ENCODE data around the gene C5orf63.

The C5orf63 gene

DNA sequence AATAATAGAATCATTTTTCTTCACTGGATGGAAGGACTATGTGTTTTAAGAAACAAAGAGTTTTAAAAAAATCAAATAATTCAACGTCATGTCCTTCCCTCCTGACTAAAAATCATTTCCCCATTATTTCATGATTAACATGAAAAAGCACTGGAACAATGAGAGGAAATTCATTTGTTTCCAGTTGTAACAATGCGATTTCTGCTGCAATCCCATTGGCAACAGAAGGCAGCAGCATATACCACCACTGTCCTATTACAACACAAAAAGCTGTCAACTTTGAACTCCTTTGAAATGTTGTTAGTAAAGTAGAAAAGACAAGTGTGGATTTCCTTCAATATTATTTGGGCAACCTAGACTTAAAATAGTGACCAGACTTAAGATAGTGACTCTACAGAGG is 3.1 kb downstream of the C5orf63 start:
- TF ChIP-seq, protein P1, sequence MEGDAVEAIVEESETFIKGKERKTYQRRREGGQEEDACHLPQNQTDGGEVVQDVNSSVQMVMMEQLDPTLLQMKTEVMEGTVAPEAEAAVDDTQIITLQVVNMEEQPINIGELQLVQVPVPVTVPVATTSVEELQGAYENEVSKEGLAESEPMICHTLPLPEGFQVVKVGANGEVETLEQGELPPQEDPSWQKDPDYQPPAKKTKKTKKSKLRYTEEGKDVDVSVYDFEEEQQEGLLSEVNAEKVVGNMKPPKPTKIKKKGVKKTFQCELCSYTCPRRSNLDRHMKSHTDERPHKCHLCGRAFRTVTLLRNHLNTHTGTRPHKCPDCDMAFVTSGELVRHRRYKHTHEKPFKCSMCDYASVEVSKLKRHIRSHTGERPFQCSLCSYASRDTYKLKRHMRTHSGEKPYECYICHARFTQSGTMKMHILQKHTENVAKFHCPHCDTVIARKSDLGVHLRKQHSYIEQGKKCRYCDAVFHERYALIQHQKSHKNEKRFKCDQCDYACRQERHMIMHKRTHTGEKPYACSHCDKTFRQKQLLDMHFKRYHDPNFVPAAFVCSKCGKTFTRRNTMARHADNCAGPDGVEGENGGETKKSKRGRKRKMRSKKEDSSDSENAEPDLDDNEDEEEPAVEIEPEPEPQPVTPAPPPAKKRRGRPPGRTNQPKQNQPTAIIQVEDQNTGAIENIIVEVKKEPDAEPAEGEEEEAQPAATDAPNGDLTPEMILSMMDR (IDR thresholded peaks at IDR 0.05): no peak

DNA sequence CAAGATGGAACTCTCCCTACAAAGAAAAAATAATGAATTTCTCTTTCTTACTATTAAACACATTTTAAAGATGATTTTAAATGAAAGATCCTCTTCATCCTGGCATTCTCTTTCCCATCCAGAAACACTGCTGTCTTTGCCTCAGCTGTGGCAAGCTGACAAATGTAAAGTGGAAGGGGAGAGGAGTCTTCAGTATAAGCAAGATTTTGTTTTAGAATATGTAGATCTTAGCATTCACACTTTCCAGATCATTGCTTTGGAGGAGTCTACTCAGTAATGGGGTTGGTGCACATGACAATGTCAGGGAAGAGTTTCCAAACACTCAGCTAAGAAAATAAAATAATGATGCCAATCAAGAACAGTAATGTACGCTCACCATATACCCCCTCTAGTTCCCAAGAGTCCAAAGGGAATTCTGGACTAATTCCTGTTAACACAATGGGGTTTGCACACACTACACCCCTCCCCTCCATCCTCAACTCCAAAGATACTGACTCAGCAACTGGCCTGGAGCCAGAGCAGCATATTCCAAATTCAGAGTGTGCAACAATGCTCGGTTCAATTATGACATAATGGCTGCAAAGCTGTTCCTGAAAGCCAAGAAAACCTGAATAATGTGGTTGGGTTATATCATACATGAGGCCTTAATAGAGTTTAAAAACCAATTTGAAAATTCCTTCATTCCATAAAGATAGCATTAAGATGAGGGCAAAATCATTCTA is 4.6 kb downstream of the C5orf63 start:
- TF ChIP-seq, protein P1 (IDR thresholded peaks at IDR 0.05): no peak

DNA sequence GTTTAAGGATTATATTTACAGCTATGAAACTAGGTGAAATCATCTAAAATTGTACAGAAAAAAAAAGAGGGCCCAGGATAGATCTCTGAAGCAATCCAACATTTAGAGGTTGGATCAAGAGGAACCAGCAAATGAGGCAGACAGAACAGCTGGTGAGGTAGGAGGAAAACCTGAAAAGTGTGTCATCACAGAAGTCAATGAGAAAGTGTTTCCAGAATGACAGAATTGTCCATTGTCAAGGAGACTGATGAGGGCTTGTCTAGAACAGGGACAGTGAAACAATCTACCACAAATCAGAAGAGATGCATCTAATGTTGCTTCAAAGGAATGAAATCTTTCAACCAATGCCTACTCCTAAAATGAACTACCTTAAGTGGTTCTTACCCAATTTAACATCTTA is 6.6 kb downstream of the C5orf63 start:
- TF ChIP-seq, protein P1 (IDR thresholded peaks at IDR 0.05): no peak

DNA sequence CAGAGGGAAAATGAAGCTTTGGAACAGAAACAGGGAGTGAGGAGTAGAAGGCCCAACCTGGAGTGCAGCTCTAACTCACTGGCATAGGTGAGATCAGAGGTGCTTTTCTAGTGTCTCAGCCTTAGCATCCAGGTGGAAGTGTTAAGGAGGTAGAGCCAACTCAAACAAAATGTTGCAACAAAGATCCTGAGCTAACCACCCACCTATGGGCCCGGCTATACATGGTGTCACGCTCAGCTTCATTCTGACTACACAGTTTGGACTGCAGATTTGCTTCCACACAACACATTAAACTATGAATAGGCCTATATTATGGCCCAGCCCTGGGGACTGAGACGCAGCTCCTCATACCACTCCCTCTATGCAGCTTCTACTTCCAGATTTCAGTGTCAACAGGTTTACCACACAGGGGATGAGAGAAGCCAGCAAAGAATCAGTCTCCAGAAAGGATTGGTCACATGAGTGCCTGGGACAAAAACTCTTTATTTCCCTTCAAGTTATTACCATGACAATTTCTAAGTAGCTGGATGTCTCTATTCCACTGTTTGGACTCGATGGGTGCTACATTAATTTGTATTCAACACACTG is 9.0 kb downstream of the C5orf63 start:
- TF ChIP-seq, protein P1 (IDR thresholded peaks at IDR 0.05): no peak

DNA sequence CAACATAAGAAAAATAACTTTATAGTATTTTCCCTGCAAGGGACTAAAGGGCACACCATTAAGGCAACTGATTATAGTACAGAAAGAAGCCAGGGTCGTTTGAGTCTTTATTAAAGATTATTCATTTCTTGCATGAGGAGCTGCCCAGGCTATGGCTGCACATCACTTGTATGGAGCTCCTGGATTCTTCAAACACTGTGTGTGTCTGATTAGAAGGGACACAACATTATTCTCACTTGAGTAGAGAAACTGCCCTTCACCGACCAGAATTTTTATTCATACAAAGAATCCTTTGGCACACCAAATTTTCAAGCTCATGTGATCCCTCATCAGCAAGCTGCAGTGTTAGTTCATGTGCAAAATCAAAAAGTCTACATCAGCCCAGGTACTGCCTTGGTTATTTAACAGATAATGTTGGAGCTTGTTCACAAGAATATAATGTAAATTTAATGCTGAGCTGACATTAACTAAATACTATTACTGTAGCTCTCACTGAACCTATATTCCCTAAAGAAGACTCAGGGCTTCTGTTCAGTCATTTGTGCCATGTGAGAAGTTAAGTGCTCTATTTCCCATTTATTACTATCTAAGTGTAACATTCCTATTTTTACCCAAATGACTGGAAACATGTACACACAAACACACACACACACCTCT is 9.9 kb downstream of the C5orf63 start:
- TF ChIP-seq, protein P1 (IDR thresholded peaks at IDR 0.05): no peak

DNA sequence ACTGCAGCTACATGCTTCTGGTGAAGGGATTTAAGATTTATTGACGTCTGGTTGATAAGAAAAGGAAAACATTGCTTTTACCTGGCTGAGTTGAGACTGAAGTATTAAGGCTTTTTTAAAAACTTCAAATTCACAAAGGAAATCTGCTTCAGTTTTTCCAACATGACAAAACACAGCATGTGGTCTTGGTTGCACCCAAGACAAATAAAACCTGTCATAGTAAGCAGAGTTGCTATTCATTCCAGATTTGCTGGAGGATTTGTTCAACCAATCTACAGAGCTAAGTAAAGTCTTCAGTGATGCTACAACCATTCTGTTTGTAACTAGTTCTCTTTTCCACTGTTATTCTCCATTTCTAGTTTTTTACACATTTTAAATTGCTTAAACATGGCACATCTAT is 11.3 kb downstream of the C5orf63 start:
- TF ChIP-seq, protein P1 (IDR thresholded peaks at IDR 0.05): no peak

DNA sequence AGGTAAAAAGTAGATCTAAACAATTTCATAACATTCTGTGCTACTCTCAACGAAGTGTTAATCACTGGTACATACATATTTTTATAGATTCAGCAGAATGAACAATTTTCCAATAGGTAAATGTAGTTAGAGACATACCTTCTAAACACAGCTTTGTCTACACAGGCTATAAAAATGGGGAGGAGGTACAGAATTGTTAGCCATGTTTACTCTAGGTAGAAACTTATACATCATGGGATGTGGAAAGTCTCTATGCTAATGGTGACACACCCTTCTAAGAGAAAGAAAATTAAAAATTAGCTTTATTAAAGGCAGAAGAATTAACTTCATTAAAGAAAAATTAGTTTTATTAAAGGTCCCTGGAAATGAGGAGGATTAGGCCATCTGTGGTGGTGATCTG is 11.8 kb downstream of the C5orf63 start:
- TF ChIP-seq, protein P1 (IDR thresholded peaks at IDR 0.05): no peak
